HG03135 (cell line): ENCODE measurements around the gene PTPRT.

ENCODE experiments used
- ATAC-seq: cut with Tn5 transposase; IDR thresholded peaks from one replicate; pipeline ENCODE4 v1.9.1; 2021; ENCODE audit warnings: mild to moderate bottlenecking, moderate library complexity; ENCODE audit not compliant: unreplicated experiment

Gene PTPRT

DNA sequence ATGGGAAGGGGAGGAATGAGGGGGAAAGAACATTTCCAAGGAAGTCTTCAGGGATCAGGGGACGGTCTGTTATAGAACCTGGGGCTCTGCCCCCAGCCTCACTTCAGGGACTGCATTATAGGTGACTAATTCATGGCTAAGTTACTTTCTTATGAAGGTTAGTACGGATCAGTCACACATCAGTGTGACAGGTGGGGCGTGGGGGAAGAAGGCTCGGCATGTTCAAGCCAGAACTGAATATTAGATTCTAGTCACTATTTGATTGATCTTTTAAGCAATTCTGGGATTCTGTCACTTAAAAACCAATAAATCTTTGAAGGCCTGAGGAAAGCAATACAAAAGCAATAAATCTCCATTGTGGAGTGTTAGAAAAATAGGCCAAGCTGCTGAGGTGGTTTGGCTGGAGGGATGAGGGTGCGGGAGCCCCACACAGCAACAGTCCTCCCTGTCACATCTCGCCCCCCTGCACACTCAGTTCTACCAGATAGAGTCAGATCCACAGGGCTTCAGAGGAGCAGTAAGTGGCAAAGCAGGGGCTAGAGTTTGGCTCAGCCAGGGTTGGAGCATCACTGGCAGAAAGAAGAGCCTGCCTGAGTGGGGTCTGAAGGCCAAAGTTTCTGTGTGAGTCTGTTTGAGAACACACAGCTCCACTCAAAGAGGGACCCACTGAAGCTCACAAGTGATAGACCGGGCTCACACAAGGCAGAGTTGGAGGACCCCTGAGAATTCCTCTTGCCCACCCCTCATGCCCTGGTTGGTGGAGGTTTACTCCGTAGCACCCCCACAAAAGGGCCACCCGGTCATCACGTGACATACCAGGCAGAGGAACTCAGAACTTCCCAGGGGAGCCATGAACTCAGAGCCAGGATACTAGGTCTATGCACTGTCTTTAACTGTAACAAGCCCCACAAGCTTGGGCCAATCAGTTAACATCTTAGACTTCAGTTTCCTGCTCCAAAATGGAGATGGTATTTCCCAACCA lies 843.2 kb downstream of the PTPRT start:
- ATAC-seq: no peak

DNA sequence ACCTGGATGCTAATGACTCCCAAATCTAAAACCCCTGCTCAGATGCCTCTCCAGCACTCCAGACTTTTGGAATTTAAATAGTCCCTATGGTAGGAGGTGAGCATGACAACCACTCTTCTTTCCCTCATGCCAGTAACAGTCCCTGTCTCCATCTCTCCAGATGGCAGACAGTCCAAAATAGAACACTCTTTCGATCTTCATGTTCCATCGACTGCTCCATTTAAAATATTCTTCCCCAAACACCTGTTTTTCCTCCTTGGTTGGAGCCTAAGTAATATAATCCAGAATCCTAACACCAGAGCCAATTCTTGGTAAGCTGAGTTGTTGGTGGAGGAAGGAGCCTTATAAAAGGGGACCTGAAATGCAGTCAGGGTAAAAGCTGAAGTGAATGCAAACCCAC lies 848.1 kb downstream of the PTPRT start:
- no peak for ATAC-seq

DNA sequence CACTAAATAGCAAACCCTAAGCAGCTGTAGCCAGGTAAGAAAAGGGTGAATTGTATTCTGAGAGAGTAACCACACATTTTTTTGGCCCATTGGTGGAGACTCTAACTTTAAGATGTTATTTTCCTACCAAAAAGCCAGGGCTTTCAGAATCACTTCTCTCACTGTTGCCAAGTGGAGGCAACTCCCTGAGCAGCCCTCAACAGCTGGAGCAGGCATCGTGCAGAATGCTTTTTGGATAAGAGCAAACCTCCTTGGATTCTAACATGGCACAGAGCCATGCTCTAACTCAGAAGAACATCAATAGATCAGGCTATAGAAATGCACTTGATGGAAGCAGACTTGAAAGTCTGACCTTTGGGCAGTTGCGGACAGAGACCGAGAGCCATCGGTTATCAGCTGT lies 849.3 kb downstream of the PTPRT start:
- no peak for ATAC-seq

DNA sequence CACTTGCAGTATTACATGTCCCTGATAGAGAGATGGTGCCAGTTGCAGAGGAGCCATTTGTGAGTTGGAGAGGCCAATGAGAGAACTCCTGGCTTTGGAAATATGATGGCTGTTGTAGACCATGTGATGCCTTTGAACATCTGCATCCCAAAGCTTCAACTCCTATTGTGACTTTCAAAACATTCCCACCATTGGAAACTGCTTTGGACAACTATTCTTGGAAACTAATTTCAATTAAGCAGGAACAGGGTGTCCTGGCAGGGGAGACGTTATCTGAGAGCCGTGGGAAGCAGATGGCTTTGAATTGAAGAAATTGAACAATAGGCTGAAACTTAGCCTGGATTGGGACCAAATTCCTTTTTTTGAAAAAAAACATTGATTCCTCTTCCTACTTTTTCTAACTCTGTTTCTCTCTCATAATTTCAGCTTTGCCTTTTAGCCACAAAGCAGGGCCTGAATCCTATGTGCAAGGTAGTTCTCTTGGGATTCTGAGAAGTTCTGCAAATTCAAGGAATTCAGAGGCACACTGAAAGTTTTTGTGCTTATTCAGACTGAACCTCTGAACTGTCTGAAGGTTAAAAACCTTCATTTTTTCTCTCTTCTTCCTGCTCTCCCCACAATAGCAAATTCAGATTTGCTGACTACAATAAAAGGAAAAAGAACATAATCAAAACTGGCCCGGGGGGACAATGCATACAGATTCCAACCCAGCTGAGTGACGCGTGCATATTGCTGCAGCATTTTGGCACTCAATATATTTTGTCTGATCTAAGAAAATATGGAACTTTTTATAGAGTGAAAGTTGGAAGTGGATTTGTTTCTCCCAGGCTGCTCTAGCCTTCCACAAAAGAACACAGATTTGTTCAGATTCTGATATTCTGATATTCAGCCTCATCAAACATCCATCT lies 851.2 kb downstream of the PTPRT start:
- no peak for ATAC-seq

DNA sequence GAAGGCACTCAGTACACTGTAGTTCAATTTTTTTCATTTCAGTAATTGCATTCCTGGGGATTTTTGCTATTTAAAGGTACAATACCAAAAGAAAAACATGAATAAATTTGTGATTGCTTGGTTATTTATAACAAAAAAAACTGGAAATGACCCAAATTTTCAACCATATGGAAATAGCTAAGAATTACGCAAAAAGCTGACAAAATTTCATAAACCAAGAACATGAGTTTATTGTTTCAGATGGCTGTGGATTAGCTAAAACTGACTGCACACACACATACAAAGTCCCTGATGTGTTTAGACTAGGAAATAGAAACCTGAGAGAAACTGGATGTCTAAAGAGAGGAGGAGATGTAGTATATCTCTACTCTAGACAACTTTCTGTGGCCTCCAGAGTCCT lies 853.1 kb downstream of the PTPRT start:
- ATAC-seq: no peak

DNA sequence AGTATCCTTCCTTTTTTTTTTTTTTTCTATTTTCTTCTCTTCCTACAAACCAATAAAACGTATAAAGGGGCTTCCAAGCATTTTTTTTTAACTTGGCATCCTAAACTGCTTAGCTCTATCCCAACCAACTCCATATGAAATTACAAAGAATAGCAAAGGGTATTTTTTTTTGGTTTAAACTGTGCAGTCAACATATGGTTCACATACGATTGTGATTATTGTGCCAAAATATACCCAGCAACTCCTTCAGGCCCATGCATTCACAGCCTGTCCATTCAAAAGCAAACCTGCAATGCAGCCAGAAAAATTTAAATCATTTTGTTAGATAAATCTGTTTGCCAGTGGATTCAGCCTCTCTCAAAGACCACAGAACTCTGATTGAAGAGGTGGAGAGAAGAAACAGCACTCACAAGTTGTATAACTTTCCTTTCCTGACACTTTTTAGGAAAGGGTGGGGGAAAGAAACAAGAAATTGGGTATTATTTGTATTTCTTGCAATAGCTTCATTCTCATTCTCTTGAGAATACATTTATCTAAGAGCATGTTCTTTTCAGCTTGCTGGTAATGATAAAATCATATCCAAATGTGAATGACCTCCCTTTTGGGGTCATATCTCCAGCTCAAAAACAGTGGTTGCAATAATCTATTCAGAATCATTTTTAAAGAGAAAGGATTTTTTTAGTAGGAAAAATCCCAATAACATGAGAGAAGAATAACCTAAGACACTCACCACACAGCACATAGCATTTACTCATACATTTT lies 870.3 kb downstream of the PTPRT start:
- no peak for ATAC-seq

DNA sequence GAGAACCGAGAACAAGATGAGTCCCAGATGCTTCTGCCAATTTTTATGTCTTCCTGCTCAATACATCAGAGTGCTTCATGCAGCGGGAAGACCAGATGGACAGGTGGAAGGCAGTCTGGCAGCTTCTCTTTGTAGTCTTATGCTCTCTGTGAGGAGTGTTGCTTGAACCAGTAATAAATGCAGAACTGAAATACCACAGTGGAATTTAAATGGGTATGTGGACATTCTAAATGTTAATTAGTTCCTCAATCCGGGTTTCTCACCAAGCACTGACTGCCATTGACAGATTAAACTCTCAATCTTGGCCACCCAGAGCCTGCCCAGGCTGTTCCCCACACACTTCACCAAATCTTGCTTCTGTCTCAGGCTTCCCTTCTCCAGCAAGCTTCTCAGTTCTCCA lies 876.0 kb downstream of the PTPRT start:
- no peak for ATAC-seq

DNA sequence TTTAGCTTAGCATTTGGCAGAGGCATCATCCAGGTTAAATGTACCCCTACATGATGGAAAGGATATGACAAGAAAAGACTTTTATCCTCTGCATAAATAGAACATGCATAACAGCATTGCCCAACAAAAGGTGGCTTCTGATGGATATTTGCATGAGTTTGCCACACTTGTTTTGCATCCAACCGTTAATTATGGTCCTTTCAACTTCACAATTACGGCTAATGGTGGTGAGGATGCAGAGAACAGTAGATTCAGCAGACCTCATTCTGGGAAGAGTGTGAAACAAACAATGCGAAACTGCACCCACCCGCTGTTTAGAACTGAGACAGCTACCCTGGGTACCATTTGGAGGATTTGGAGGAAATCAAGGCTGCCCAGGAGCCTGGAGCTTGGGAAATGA lies 880.7 kb downstream of the PTPRT start:
- ATAC-seq: no peak

DNA sequence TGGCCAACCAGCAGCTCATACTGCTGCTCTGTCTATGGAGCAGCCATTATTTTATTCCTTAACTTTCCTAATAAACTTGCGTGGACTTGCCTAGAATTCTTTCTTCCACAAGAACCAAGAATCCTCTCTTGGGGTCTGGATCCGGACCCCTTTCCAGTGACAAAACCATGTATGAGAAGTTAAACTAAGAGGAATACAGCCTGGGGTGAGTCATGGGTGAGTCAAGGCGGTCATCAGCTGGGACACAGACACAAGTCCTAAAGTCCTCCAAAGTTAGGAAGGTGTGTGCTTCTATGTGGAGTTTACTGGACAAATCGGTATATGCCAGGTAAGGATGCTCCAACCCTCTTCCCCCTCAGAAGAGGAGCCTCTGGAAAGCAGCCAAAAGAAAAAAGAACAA lies 881.5 kb downstream of the PTPRT start:
- no peak for ATAC-seq

DNA sequence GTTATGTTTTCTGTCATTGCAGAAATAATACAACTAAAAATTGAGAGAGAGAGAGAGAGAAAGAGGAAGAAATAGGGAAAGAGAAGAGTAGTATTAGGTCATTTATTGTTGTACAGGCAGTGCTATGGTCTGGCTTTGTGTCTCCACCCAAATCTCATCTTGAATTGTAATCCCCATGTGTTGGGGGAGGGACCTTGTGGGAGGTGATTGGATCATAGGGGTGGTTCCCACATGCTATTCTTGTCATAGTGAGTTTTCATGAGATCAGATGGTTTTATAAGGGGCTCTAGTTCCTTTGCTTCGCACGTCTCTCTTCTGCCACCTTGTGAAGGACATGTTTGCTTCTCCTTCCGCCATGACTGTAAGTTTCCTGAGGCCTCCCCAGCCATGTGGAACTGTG lies 894.1 kb downstream of the PTPRT start:
- no peak for ATAC-seq

DNA sequence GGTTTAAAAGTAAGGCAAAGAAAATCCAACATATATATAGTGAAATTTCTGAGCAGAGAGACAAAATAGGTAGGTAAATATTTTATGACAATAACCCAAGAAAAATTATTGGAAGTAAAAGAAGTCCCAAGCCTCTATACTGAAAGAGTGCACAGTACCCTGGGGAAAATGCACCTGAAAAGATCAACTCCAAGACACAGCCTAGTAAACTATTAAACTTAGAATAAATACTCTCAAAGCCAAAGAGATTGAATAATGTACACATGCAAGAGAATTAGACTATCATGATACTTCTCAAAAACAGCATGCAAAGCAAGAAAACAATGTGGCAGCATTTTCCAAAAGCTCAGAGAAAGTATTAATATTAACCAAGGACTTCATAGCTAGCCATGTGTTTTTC lies 894.7 kb downstream of the PTPRT start:
- no peak for ATAC-seq

DNA sequence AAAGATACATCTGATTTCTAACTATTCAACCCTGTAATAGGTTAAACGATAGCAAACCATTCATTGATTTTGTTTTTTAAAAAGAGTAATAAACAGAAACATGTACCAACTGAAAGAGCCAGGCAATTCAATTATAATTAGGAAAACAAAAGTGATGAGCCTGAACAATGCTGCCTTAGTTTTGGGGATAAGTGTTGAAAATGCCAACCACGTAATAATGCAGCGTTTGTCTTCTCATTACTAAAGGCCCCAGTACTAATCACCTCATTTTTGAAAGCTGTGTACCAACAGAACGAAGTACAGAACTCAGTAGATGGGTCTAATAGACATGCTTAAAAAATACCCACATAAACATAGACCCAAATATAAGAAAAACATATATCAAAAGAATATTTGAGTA lies 907.9 kb downstream of the PTPRT start:
- no peak for ATAC-seq

DNA sequence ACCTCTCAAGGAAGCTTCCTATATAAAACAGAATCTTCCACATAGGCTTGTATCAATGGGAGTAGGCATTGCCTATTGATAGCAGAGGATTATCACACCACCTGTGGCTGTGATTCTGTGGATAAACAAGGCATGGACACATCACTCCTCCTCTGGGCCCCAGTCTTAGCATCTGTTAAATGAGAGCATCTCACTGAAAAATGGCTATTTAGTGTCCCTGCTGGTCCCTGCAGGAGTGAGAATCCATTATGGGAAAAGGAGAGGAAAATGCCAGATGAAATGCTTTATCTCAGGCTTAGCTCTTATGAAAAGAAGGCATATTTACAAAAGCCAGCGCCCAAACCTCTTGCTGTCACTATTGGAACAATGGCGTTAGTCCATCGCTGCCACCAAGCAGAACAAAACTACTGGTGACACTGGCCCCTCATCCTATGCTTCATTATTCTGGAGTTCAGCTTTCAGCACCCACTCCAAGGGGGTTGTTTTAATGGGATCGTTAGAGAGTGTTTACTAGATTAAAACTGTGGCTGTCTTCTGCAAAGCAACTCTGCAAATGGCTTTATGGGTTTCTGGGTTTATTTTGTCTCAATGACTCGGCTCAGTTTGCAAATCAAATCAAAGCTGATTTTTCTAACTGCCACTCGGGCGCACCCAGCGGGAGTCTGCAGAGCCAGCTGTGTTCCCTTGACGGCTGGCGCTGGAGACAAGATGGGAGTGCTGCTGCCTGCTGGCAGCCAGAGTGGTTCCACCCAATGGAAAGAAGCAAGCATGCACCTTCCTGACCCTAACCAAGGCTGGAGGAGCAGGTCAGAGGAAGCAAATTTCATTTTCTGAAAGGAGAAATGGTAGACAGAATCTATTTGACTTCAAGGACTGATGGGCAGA lies 912.7 kb downstream of the PTPRT start:
- ATAC-seq: no peak

DNA sequence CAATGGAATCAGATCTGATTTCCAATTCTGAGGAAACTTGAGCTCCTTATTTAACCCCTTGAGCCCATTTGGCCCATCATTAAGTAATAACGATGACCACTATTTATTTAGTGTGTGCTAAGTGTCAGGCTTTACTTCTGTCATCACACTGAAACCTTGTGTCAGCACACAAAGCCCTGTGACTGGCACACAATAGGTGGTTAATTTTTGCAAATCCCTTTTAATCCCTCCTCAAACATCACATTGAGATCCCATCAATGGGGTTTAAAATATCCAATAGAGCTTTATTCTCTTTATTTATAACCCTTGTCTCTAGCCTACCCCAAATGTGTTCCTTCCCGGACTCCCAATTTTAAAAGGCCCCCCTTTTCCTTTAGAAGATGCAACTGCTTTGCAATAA lies 914.7 kb downstream of the PTPRT start:
- ATAC-seq: no peak

DNA sequence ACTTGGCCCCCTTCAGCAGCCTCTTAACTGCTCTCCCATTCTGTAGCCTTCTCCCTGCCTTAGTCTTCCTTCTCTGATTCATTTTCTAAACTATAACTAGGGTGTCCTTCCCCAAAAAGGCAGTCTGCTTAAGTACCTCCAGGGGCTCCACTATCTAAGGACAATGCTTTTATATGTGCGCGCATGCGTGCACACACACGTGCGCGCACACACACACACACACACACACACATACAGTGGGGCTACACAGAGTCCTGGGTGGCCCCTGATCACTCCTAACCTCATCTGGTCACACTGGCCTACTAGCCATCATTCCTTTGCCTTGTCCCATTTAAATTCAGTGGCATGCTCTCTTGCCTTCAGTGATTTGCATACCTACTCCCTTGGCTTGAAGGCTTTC lies 917.2 kb downstream of the PTPRT start:
- ATAC-seq: no peak

DNA sequence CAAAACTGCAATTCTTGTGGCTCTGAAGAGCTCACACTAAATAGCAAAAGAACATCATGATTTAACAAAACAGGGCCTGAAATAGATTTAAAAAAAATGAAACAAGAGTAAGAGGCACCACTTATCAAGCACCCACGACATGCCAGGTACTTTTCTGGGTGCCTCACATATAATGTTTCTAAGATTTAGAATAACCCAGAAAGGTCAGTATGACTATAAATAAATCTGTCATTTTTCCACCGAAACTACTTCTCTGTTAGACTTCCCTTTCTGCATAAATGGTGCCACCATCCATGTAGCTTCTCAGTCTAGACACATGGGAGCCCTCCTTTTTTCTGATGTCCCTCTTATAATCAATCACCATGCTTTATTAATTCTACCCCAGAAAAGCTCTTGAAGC lies 919.2 kb downstream of the PTPRT start:
- no peak for ATAC-seq

DNA sequence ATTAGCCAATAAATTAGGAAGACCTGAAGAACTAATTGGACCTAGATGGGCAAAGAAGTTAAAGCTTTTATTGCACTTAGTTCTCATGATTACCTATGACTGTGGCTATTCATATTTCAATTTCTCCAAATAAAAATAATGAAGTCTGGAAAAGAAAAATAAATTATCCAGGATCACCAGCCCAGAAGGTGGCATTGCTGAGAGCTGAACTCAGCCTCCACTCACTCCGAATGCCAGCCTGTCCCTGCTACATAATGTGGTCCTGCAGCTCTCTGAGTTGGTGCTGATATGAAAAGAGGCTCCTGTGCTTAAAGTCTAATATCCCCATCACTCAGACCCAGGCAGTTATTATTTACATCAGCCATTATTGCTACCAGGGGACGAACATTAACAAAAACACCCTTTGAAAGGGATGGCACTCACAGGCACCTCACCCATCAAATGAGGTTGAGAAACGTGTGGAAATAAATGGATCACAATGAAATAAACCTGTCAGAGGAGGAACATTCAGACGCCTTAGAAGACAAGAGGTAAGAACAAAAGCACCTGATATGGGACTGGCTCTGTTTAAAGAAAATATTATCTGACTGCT lies 921.8 kb downstream of the PTPRT start:
- no peak for ATAC-seq

DNA sequence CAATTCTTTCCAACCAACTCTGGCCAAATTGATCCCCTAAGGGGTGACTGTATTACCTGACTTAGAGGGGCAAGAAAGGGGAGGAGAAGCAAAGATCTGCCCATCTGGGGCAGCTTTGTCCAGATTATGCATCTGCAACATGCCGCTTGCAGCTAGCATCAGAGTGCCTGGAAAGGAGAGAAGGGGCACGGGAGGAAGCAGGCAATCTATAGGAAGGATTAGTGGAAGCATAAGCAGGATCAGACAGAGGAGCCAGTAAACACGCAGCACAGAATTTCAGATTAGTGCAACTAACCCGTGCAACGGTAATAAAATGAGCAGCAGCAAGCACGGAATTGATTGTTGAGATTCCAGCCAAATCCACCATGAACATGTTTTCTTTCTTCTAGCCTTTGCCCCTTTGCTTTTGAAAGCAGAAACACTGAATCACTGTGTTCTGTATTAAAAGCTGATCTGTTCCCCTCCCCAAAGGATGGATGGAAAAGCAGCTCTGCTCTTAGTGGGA lies 927.9 kb downstream of the PTPRT start:
- ATAC-seq: no peak

DNA sequence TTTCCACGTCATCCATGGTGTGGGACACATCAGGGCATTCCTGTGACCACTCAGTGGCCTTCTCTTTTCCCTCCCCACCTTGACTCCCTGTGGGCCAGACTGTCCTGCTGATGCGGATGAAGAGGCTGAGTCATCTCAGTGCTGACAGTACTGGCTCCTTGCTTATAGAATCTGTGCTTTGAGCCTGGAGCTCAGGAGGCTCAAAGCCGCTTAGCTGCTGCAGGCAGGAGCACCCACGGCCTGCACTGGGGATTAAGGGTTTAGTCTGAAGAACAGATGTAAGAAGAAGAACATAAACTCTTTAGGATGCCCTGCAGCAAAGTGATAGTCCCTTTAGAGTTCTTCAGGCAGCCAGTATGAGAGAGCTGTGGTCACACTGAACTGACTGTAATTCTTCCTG lies 929.5 kb downstream of the PTPRT start:
- ATAC-seq: no peak

DNA sequence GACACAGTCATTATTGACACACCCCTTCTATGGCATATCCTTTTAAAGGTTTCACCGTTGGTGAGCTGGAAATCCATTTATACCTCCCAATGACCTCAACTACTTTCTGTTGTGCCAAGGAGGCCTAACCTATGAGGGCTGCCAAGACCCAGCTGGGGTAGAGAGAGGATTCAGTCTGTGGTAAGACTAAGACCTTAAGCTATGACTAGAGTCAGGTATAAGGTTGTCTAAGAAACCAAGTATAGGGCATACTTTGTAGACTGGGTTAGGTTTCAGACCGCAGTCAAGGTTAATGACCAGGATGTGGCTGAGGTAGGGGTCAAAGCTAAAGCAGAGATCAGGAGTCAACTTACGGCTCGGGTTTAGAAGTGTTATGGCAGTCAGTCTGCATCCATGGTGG lies 930.3 kb downstream of the PTPRT start:
- no peak for ATAC-seq
